Right lobe of liver (tissue), 6 donors: ENCODE results near the gene AK1. TPM values are rescaled to one million over a fixed set of nuclear protein-coding genes. Genes with fewer than 3 reads are reported as not detected.

Experiments used
- ATAC-seq, 4 donors: fragments of 200-7000 bp; cut with Tn5 transposase; one replicate each; pipeline ENCODE4 v1.9.1; 2020; ENCODE audit warnings: mild to moderate bottlenecking in 4 of 4, moderate library complexity in 4 of 4
- DNase-seq, 3 donors: peaks; one replicate each; pipeline ENCODE4 v3.0.0-alpha.2; 2020
- H3K27ac ChIP-seq, 3 donors: fragments of 200-600 bp; one replicate each; pipeline ENCODE4 v1.8.0; 2022
- H3K27me3 ChIP-seq, 2 donors: fragments of 200-600 bp; one replicate each; pipeline ENCODE4 v1.8.0; 2022
- H3K36me3 ChIP-seq, 4 donors: fragments of 200-600 bp; sonication (generic) in 1 of 4; one replicate each; pipeline versions ENCODE4 v1.5.1 to v1.8.0; 2017 to 2022; ENCODE audit warnings: control low read depth in 1 of 4
- H3K4me1 ChIP-seq, 4 donors: fragments of 200-600 bp; sonication (generic) in 1 of 4; one replicate each; pipeline versions ENCODE4 v1.5.1 to v1.8.0; 2017 to 2022; ENCODE audit warnings: control low read depth in 1 of 4
- H3K4me3 ChIP-seq, 3 donors: fragments of 200-600 bp; one replicate each; pipeline ENCODE4 v1.8.0; 2022
- H3K9me3 ChIP-seq, 4 donors: fragments of 200-600 bp; sonication (generic) in 1 of 4; one replicate each; pipeline versions ENCODE4 v1.5.1 to v1.8.0; 2017 to 2022; ENCODE audit warnings: control low read depth in 1 of 4
- CTCF ChIP-seq, 4 donors: fragments of 200-600 bp in 3 of 4; fragments of 450-650 bp in 1 of 4; IDR thresholded peaks; one replicate each; pipeline versions ENCODE4 v1.5.1 to v1.8.0; 2016 to 2022; ENCODE audit warnings: antibody characterized with exemption in 4 of 4, mild to moderate bottlenecking in 2 of 4
- POLR2A ChIP-seq: fragments of 450-650 bp; IDR thresholded peaks from one replicate; pipeline ENCODE4 v1.6.1; 2017; ENCODE audit warnings: antibody characterized with exemption, mild to moderate bottlenecking
- WGBS: methylation state at CpG from one replicate; pipeline ENCODE4 v1.1.6; 2018; ENCODE audit warnings: low coverage, low lambda C conversion rate; ENCODE audit not compliant: insufficient coverage; ENCODE audit errors: missing lambda C conversion rate; 5-methylcytosine and 5-hydroxymethylcytosine counted together
- intact Hi-C, 2 donors: fragments of 100-400 bp; cut with DNase I; formaldehyde crosslinking; loops; one replicate each; pipeline versions ENCODE4 v1.11.2 to v1.14.1; 2022
- long read RNA-seq: library from polyadenylated mRNA; unstranded; transcript quantifications from one replicate; pipeline ENCODE4 v2.0.0, GENCODE V29; 2019
- total RNA-seq, 6 experiments: library from RNA; depleted of rRNA in 2 of 6; stranded (reverse); fragments of >200 nt in 2 of 6; fragmentation: NEBNext Ultra II Directional in 3 of 6; extraction: Animal tissue kit (Norgen Biotek cat#: 25700) in 3 of 6; gene quantifications; one replicate each; pipeline versions ENCODE4 v1.1.0 to v1.2.4, GENCODE V29; 2016 to 2023
- donor health status: DM: no; HTN: yes; CAD: no.
- donor health status: DM: no; HTN: no; CAD: no.
- donor health status: DM: no; HTN: no; CAD: no.
- donor health status: DM: no; HTN: yes; CAD: no.
- donor health status: DM: no; HTN: yes; CAD: no.

AK1 gene
- 10 to 100 TPM; 31.4 to 78.6 (median 51.7) TPM for total RNA-seq
- long read RNA-seq, transcript AK1-203 (7 exons, 2,266 nt), result major isoform, 10 of 10 reads
- long read RNA-seq, partial matches to known transcripts, result 0 of 10 reads
- long read RNA-seq, other reads (novel, unspliced or antisense), result 0 of 10 reads

DNA sequence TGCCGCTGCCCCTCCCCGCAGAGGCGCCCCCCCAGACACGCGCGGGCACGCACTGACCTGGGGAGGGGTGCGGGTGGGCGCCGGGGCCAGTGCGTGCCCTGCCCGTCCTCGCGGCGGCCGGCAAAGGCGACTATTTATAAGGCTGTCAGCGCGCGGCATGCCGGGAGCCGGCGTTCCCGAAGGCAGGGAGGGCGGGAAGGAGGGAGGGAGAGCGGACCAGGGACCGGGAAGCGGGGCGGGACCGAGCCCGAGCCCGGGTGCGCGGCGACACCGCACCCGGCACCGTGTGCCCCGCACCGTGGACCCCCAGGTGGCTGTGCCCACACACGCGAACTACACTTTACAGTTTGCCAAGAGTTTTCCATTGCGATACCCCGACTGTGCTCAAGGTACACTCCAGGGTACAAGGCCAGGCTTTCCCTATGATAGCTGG is at the start of gene AK1:
Gene AK1 (minus strand): TSS at position 110 of the 433 bp plus-strand sequence. CDS start 3,058 bp downstream, outside the sequence.
- Histone ChIP-seq H3K4me3 (peak within 1 kb of the TSS; percentile 63 to 73 (median 70)), H3K4me1 (peaks cover 0 to 29% (median 14%) of the 10 kb centered on the region in 4 donors), H3K27ac (peak within 1 kb of the TSS in 1 of 3 donors; percentile 53), H3K36me3 (peaks cover 0 to 4% (median 0%) of the 10 kb centered on the region in 4 donors), H3K9me3 (no peaks in the 10 kb centered on the region), H3K27me3 (no peaks in the 10 kb centered on the region)
- WGBS, result 0% methylated on average over 18 of the region's 44 CpGs
- DNase-seq (peak; percentile 87 to 88 (median 88)), ATAC-seq (peak; percentile 79 to 90 (median 81))
- TF ChIP-seq CTCF (IDR thresholded peaks at IDR 0.05) (no peak), POLR2A (peak; percentile 59)
- intact Hi-C loops, result loop anchor here (10.0 kb wide), 2 partner anchors 63 to 143 kb away; partner anchors contain the start of gene TOR2A (in 1 of the 2)

DNA sequence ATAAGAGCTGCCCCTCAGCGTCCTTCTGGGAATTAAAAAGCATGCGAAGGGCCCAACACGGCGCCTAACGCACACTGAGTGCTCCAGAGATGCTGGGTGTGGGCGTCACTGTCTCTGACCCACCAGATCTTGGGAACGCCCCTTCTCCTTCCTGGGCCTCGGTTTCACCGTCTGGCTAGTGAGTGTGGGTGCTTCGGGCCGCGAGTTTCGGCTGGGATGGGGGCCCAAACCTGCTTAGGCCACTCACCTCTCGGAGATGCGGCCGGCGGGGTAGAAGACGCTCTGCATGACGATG is 49.4 kb upstream of the AK1 start:
- ATAC-seq, result no peak
- DNase-seq, result no peak
- Histone ChIP-seq H3K27me3 (peaks cover 0 to 9% of the 10 kb centered on the region in 2 donors), H3K4me1 (peaks cover 0 to 7% (median 3%) of the 10 kb centered on the region in 4 donors), H3K4me3 (no peak overlapping the region), H3K27ac (no peak overlapping the region), H3K9me3 (no peaks in the 10 kb centered on the region), H3K36me3 (no peaks in the 10 kb centered on the region)
- WGBS, result 20% methylated on average over 1 of the region's 19 CpGs
- intact Hi-C loops, result loop anchor here (10.0 kb wide), 2 partner anchors 332 to 422 kb away; no protein-coding TSS in a partner anchor
- no peak for TF ChIP-seq CTCF (IDR thresholded peaks at IDR 0.05)
- no peak for TF ChIP-seq POLR2A

GRCh38 chr9:127925959-127926905 is 48.8 kb upstream of the AK1 start:
- H3K27me3 ChIP-seq, result peaks cover 0 to 9% of the 10 kb centered on the region in 2 donors
- no peak overlapping the region for H3K27ac ChIP-seq
- DNase-seq (no peak), ATAC-seq (no peak)
- TF ChIP-seq POLR2A (no peak), CTCF (IDR thresholded peaks at IDR 0.05) (no peak)
- intact Hi-C loops, result loop anchor here (10.0 kb wide), 2 partner anchors 331 to 421 kb away; no protein-coding TSS in a partner anchor
- H3K4me3 ChIP-seq, result no peak overlapping the region
- no peaks in the 10 kb centered on the region for H3K9me3 ChIP-seq
- no peaks in the 10 kb centered on the region for H3K36me3 ChIP-seq
- H3K4me1 ChIP-seq, result peaks cover 0 to 12% (median 6%) of the 10 kb centered on the region in 4 donors
- WGBS, result 57% methylated on average over 7 of the region's 14 CpGs

DNA sequence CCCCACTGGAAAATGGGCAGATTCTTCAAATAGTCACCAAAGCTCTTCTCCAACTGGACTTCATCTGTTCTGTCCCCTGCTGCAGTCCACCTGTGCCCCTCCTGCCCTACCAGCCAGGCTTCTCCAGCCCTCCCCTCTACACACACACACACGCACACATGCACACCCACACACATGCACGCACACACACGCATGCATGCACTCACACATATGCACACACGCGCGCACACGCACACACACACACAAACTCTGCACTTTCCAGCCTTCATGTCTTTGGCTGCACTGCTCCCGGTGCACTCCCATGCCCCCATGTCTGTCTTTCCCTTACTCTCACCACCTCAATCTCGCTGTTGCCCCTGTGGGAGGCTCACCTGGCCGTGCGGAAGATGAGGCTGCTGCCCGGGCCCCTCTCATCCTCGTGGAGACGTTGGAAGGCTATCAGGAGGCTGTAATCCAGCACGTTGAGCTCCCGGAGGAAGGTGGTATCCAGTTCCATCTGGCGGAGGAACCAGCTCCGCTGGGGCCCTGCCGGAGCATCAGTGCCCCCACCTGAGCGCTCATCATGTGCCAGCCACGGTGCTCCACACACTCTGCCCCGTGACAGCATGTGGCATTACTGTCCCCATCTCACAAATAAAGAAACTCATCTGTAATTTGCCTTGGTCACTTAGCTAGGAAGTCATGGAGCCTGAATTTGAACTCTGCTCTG is 47.4 kb upstream of the AK1 start:
- Histone ChIP-seq H3K27ac (no peak overlapping the region), H3K4me3 (no peak overlapping the region), H3K9me3 (no peaks in the 10 kb centered on the region), H3K36me3 (no peaks in the 10 kb centered on the region), H3K27me3 (peaks cover 0 to 9% of the 10 kb centered on the region in 2 donors), H3K4me1 (peaks cover 0 to 12% (median 3%) of the 10 kb centered on the region in 4 donors)
- WGBS, result 85% methylated on average over 9 of the region's 22 CpGs
- intact Hi-C loops, result loop anchor here (5.0 to 10.0 kb wide), 3 partner anchors 188 to 420 kb away; partner anchors contain the start of gene TOR2A (in 1 of the 2)
- DNase-seq (no peak), ATAC-seq (no peak)
- no peak for TF ChIP-seq CTCF (IDR thresholded peaks at IDR 0.05)
- no peak for TF ChIP-seq POLR2A
